Ovary (tissue), 3 donors: ENCODE data around the gene CDK6.

Experiments
- CTCF ChIP-seq, 3 donors: fragments of 450-650 bp in 2 of 3; fragments of 200-600 bp in 1 of 3; IDR thresholded peaks; one replicate each; pipeline versions ENCODE4 v1.5.1 to v1.8.0; 2016 to 2022; ENCODE audit warnings: antibody characterized with exemption in 3 of 3, mild to moderate bottlenecking in 1 of 3
- EP300 ChIP-seq: sonication (generic); formaldehyde crosslinking; IDR thresholded peaks from one replicate; pipeline ENCODE4 v1.6.1; 2017; ENCODE audit warnings: antibody characterized with exemption
- POLR2A ChIP-seq: fragments of 450-650 bp; IDR thresholded peaks from one replicate; pipeline ENCODE4 v1.6.1; 2017; ENCODE audit warnings: antibody characterized with exemption, mild to moderate bottlenecking, moderate library complexity
- donor health status: DM: no; HTN: no; CAD: no.

- no peak for TF ChIP-seq EP300
- TF ChIP-seq CTCF (IDR thresholded peaks at IDR 0.05) = no peak
- TF ChIP-seq POLR2A = no peak
Observed at GRCh38 chr7:92785923-92786322, 50.5 kb downstream of the CDK6 start.
